ENCODE data around the gene TAP1.
A peak's percentile ranks its signal among the peaks of the same experiment; 100 is the strongest.

TAP1 gene

GRCh38 chr6:32815996-32816395 is 37.5 kb downstream of the TAP1 start:
- H3K27me3 ChIP-seq (ENCODE audit: insufficient read depth, low read length) = no peaks in the 10 kb centered on the region
- peak overlapping the region; percentile 50 for H3K9ac ChIP-seq (ENCODE audit: low read length)
- H3K4me3 ChIP-seq (ENCODE audit: low read depth, low read length, poor library complexity, severe bottlenecking) = peak overlapping the region; percentile 37
- peak overlapping the region; percentile 60 for H3K4me2 ChIP-seq (ENCODE audit: low read length)
- H3K79me2 ChIP-seq (ENCODE audit: insufficient read depth, low read length) = no peaks in the 10 kb centered on the region
- TF ChIP-seq, protein P1, sequence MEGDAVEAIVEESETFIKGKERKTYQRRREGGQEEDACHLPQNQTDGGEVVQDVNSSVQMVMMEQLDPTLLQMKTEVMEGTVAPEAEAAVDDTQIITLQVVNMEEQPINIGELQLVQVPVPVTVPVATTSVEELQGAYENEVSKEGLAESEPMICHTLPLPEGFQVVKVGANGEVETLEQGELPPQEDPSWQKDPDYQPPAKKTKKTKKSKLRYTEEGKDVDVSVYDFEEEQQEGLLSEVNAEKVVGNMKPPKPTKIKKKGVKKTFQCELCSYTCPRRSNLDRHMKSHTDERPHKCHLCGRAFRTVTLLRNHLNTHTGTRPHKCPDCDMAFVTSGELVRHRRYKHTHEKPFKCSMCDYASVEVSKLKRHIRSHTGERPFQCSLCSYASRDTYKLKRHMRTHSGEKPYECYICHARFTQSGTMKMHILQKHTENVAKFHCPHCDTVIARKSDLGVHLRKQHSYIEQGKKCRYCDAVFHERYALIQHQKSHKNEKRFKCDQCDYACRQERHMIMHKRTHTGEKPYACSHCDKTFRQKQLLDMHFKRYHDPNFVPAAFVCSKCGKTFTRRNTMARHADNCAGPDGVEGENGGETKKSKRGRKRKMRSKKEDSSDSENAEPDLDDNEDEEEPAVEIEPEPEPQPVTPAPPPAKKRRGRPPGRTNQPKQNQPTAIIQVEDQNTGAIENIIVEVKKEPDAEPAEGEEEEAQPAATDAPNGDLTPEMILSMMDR (IDR thresholded peaks at IDR 0.05; ENCODE audit: low read length) = no peak
- no peak for TF ChIP-seq EZH2 (IDR thresholded peaks at IDR 0.05; ENCODE audit: borderline replicate concordance, low read length)
- peak overlapping the region; percentile 95 for H3K27ac ChIP-seq (ENCODE audit: low read depth, low read length, poor library complexity, severe bottlenecking)
- H4K20me1 ChIP-seq (ENCODE audit: insufficient read depth, low read length) = no peaks in the 10 kb centered on the region
- H3F3A ChIP-seq (ENCODE audit: insufficient read depth, low read length) = no peaks in the 10 kb centered on the region
- H3K9me3 ChIP-seq (ENCODE audit: low read length) = no peaks in the 10 kb centered on the region
- peaks cover 64% of the 10 kb centered on the region for H3K4me1 ChIP-seq (ENCODE audit: insufficient read depth, low read length, severe bottlenecking)
- H2AFZ ChIP-seq (ENCODE audit: low read length) = no peak overlapping the region
- no peaks in the 10 kb centered on the region for H3K9me2 ChIP-seq (ENCODE audit: low read depth, low read length)
- H3K36me3 ChIP-seq (ENCODE audit: insufficient read depth, low read length) = peaks cover 8% of the 10 kb centered on the region; the same call in 1 of the 2 replicates

- 0 out of 2 replicates have a peak overlapping the region, but pooled peaks have one; percentile 21 for H2AFZ ChIP-seq (ENCODE audit: low read length)
- no peaks in the 10 kb centered on the region for H3K9me2 ChIP-seq (ENCODE audit: low read depth, low read length)
- peak overlapping the region; percentile 60 for H3K4me2 ChIP-seq (ENCODE audit: low read length)
- peak overlapping the region; percentile 50 for H3K9ac ChIP-seq (ENCODE audit: low read length)
- TF ChIP-seq EZH2 (IDR thresholded peaks at IDR 0.05; ENCODE audit: borderline replicate concordance, low read length) = no peak
- TF ChIP-seq, protein P1 (IDR thresholded peaks at IDR 0.05; ENCODE audit: low read length) = no peak
- H3F3A ChIP-seq (ENCODE audit: insufficient read depth, low read length) = no peaks in the 10 kb centered on the region
- H4K20me1 ChIP-seq (ENCODE audit: insufficient read depth, low read length) = no peaks in the 10 kb centered on the region
- H3K9me3 ChIP-seq (ENCODE audit: low read length) = no peaks in the 10 kb centered on the region
- no peaks in the 10 kb centered on the region for H3K27me3 ChIP-seq (ENCODE audit: insufficient read depth, low read length)
- peaks cover 57% of the 10 kb centered on the region for H3K4me1 ChIP-seq (ENCODE audit: insufficient read depth, low read length, severe bottlenecking)
- peaks cover 8% of the 10 kb centered on the region; the same call in 1 of the 2 replicates for H3K36me3 ChIP-seq (ENCODE audit: insufficient read depth, low read length)
- H3K79me2 ChIP-seq (ENCODE audit: insufficient read depth, low read length) = no peaks in the 10 kb centered on the region
- peak overlapping the region; percentile 37 for H3K4me3 ChIP-seq (ENCODE audit: low read depth, low read length, poor library complexity, severe bottlenecking)
- peak overlapping the region; percentile 95 for H3K27ac ChIP-seq (ENCODE audit: low read depth, low read length, poor library complexity, severe bottlenecking)
These were observed 38.4 kb downstream of the TAP1 start for GRCh38 chr6:32815115-32815514.

DNA sequence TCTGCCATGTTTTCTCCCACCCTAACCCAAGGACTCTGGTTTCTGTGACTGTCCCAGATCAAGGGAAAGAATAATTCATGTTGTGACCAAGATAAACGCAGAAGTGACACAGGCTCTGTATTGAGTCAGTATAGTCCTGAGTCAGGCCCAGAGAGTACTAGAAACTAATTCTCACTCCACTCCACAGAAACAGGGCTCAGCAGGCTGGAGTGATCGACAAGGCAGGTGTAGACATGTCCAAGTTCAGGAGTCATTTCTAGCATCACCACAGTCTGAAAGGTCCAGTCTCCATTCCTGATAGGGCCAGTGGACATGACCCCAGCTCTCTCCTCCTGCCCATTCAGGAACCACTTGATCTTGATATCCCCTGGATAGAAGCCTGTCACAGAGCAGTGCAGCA is 39.4 kb downstream of the TAP1 start:
- H3F3A ChIP-seq (ENCODE audit: insufficient read depth, low read length) = no peaks in the 10 kb centered on the region
- no peak for TF ChIP-seq EZH2 (IDR thresholded peaks at IDR 0.05; ENCODE audit: borderline replicate concordance, low read length)
- TF ChIP-seq, protein P1 (IDR thresholded peaks at IDR 0.05; ENCODE audit: low read length) = no peak
- H2AFZ ChIP-seq (ENCODE audit: low read length) = no peak overlapping the region
- H3K36me3 ChIP-seq (ENCODE audit: insufficient read depth, low read length) = peaks cover 8% of the 10 kb centered on the region; the same call in 1 of the 2 replicates
- H3K27me3 ChIP-seq (ENCODE audit: insufficient read depth, low read length) = no peaks in the 10 kb centered on the region
- no peak overlapping the region for H3K4me2 ChIP-seq (ENCODE audit: low read length)
- no peak overlapping the region for H3K9ac ChIP-seq (ENCODE audit: low read length)
- H3K4me3 ChIP-seq (ENCODE audit: low read depth, low read length, poor library complexity, severe bottlenecking) = no peak overlapping the region
- H4K20me1 ChIP-seq (ENCODE audit: insufficient read depth, low read length) = no peaks in the 10 kb centered on the region
- H3K79me2 ChIP-seq (ENCODE audit: insufficient read depth, low read length) = no peaks in the 10 kb centered on the region
- H3K9me3 ChIP-seq (ENCODE audit: low read length) = no peaks in the 10 kb centered on the region
- peak overlapping the region; percentile 95 for H3K27ac ChIP-seq (ENCODE audit: low read depth, low read length, poor library complexity, severe bottlenecking)
- H3K9me2 ChIP-seq (ENCODE audit: low read depth, low read length) = no peaks in the 10 kb centered on the region
- peaks cover 47% of the 10 kb centered on the region for H3K4me1 ChIP-seq (ENCODE audit: insufficient read depth, low read length, severe bottlenecking)

All from OCI-LY1 (cell line).